Measurements from ENCODE around the gene ITSN1. TPM values are rescaled to one million over a fixed set of nuclear protein-coding genes. Genes with fewer than 3 reads are reported as not detected.

The ITSN1 gene
- total and polyA plus RNA-seq, 7 donors = 10.8 to 45.4 (median 35.7) TPM

DNA sequence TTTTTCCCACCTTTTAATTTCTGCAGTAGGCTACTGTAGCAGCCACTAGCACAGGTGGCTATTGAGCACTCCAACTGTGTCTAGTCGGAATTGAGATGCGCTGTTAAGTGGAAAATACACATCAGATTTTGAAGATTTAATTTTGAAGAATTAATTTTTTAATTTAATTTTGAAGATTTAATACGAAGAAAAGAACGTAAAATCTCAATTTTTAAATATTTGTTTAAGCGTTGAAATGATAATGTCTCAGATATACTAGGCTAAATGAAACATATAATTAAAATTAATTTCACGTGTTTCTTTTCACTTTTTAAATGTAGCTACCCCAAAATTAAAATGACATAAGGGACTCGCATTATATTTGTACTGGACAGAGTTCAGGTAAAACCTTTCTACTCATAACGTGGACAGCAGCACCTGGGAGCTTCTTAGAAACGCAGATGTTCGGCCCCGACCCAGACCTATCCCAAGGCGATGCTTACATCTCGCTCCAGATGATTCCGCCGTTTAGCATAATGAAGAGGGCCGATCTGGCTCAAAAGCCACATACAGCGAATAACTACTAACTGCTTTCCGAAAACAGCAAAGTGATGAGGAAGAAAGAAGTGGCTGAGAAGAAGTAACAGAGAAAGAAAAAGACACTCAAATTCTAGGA is 1.5 kb upstream of the ITSN1 start:
- Histone ChIP-seq H3K4me1 (peaks cover 0 to 31% (median 29%) of the 10 kb centered on the region in 4 donors), H3K4me3 (peak overlapping the region; percentile 61 to 99 (median 92)), H3K27me3 (no peaks in the 10 kb centered on the region), H3K9me3 (no peaks in the 10 kb centered on the region), H3K27ac (peak overlapping the region; percentile 94 to 97 (median 96)), H3K36me3 (no peaks in the 10 kb centered on the region)
- DNase-seq = no peak
- TF ChIP-seq, protein P1, sequence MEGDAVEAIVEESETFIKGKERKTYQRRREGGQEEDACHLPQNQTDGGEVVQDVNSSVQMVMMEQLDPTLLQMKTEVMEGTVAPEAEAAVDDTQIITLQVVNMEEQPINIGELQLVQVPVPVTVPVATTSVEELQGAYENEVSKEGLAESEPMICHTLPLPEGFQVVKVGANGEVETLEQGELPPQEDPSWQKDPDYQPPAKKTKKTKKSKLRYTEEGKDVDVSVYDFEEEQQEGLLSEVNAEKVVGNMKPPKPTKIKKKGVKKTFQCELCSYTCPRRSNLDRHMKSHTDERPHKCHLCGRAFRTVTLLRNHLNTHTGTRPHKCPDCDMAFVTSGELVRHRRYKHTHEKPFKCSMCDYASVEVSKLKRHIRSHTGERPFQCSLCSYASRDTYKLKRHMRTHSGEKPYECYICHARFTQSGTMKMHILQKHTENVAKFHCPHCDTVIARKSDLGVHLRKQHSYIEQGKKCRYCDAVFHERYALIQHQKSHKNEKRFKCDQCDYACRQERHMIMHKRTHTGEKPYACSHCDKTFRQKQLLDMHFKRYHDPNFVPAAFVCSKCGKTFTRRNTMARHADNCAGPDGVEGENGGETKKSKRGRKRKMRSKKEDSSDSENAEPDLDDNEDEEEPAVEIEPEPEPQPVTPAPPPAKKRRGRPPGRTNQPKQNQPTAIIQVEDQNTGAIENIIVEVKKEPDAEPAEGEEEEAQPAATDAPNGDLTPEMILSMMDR (IDR thresholded peaks at IDR 0.05) = no peak
- no peak for TF ChIP-seq EP300 (IDR thresholded peaks at IDR 0.05)
- TF ChIP-seq POLR2A (IDR thresholded peaks at IDR 0.05) = no peak
- TF ChIP-seq POLR2AphosphoS5 (IDR thresholded peaks at IDR 0.05) = no peak
- WGBS, 2 donors = 12 to 23% methylated on average over 18 of the region's 18 CpGs
- intact Hi-C loops (cut with DNase I) = loop anchor here (5.0 to 10.0 kb wide), 3 partner anchors 164 to 434 kb away; partner anchors contain the start of genes MRPS6, SLC5A3 and TMEM50B

DNA sequence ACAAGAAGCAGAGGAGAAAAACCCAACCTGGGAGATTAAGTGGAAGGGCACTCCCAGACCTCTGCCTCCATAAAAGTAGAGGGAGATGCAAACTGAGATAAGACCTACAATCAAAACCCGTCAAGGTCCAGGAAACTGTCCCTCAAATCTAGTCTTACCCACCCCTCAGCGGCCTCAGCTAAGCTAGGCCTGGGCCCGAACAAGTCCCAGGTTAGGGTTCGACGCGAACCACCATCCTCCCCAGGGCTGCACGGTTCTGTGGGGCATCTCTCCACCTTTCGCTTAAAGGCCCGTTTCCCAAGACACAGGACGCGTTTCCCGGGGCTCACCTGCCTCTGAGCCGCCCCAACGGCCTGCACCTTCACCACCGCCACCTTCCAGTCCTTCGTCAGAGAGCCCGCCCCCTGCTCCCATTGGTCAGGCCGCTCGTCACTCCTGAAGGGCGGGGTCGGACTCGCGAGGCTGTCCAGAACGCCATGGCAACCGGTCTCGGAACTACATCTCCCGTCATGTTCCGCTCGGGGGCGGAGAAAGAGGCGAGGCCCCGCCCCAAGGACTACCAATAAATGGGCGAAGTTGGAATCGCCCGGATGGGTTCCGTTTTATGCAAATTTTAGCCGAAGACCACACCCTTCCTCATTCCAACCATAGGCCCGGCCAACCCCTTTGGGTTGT is 812 bp upstream of the ITSN1 start, which contains the start of gene CRYZL1:
TSS of gene CRYZL1 (minus strand) at position 390 of the 675 bp plus-strand sequence. CDS start 10,190 bp downstream, outside the sequence.
- peak; percentile 100 for DNase-seq
- peak within 1 kb of the TSS; percentile 70 to 99 (median 92) for H3K4me3 ChIP-seq
- H3K9me3 ChIP-seq = no peaks in the 10 kb centered on the region
- no peaks in the 10 kb centered on the region for H3K27me3 ChIP-seq
- TF ChIP-seq EP300 (IDR thresholded peaks at IDR 0.05) (peak in 1 of 4 donors; percentile 10), POLR2AphosphoS5 (IDR thresholded peaks at IDR 0.05) (peak; percentile 68 to 75 (median 68)), POLR2A (IDR thresholded peaks at IDR 0.05) (peak in 1 of 2 donors; percentile 74)
- TF ChIP-seq, protein P1 (IDR thresholded peaks at IDR 0.05) = no peak
- peaks cover 0 to 34% (median 29%) of the 10 kb centered on the region in 4 donors for H3K4me1 ChIP-seq
- H3K27ac ChIP-seq = peak within 1 kb of the TSS; percentile 94 to 97 (median 96)
- no peaks in the 10 kb centered on the region for H3K36me3 ChIP-seq
- intact Hi-C loops (cut with DNase I) = loop anchor here (2.0 to 10.0 kb wide), 5 partner anchors 99 to 433 kb away; partner anchors contain the start of genes GART, MRPS6, SLC5A3 and SON
- WGBS, 2 donors = 0 to 1% methylated on average over 38 of the region's 38 CpGs

DNA sequence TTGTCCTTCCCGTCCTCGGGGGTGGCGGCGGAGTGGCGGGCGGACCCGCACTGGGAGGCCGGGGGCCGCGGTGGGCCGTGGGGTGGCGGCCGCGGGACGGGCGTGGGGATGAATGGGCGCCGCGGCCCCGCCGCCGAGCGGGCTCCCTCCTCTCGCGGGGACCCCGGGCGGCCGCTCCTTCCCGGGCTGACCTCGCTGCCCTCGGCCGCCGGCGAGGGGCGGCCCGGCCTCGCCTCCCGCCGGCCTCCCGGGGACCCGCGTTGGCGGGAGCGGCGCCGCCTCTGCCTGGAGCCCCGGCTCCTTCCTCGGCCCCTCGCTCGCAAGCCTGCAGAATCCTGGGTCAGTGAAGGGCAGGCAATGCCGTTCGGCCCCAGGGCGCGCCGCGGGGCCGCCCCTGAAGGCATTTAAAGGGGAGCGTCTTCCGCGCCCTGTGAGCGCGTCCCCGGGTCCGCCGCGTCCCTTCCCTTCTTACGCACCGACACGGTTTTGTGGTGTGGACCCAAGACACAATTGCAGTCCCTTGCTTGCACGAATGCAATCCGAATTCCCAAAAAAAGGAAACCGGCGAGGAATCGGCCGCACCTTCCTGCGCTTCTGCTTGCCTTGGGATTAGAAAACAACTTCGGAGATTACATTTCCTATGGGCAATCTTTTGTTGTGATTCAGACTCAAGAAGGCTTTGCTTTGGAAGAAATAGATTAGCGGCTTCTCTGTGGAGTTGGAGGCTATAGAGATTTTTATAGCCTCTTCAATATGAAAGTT is 776 bp downstream of the ITSN1 start:
- Histone ChIP-seq H3K27me3 (no peaks in the 10 kb centered on the region), H3K4me1 (peaks cover 0 to 35% (median 29%) of the 10 kb centered on the region in 4 donors), H3K4me3 (peak overlapping the region; percentile 70 to 99 (median 92)), H3K36me3 (no peaks in the 10 kb centered on the region), H3K9me3 (no peaks in the 10 kb centered on the region), H3K27ac (peak overlapping the region; percentile 94 to 97 (median 96))
- intact Hi-C loops (cut with DNase I) = loop anchor here (2.0 to 10.0 kb wide), 5 partner anchors 100 to 432 kb away; partner anchors contain the start of genes GART, MRPS6, SLC5A3 and SON
- 0 to 1% methylated on average over 78 of the region's 78 CpGs for WGBS, 2 donors
- DNase-seq = peak; percentile 69
- TF ChIP-seq POLR2AphosphoS5 (IDR thresholded peaks at IDR 0.05) = peak in 1 of 4 donors; percentile 14
- TF ChIP-seq EP300 (IDR thresholded peaks at IDR 0.05) = no peak
- TF ChIP-seq, protein P1 (IDR thresholded peaks at IDR 0.05) = no peak
- no peak for TF ChIP-seq POLR2A (IDR thresholded peaks at IDR 0.05)

DNA sequence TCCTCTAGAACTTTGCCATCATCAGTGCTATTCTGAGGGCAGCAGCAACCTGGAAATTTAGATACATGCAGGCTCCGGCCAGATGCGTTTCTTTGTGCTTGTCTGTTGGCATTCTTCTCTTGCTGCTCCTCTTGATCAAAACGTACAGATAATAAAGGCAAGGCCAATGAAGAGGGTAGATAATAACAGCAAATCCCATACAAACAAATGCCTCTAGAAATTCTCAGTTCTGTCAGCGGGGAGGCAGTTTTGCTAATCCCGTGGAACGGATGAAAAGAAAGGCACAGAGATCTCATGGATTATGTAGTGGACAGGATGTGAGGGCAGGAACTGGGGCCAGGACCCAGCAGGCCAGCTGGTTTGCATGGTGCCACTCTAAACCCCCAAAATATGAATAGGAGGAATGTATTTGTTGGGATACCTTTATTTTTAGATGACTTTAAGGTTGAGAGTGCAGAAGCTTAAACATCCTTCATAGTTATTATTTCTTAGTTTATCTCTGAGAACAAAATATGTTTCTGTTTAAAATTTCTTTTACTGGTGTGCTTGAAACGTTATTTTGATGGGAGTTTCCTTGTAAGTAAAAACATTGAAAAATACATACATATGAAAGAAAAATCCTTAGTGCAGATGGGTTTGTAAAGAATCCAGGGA is 1.5 kb downstream of the ITSN1 start:
- Histone ChIP-seq H3K4me1 (peaks cover 0 to 35% (median 29%) of the 10 kb centered on the region in 4 donors), H3K4me3 (peak overlapping the region; percentile 70 to 99 (median 92)), H3K27me3 (no peaks in the 10 kb centered on the region), H3K9me3 (no peaks in the 10 kb centered on the region), H3K27ac (peak overlapping the region; percentile 94 to 97 (median 96)), H3K36me3 (no peaks in the 10 kb centered on the region)
- 8 to 26% methylated on average over 7 of the region's 7 CpGs for WGBS, 2 donors
- no peak for TF ChIP-seq POLR2AphosphoS5 (IDR thresholded peaks at IDR 0.05)
- TF ChIP-seq EP300 (IDR thresholded peaks at IDR 0.05) = no peak
- TF ChIP-seq, protein P1 (IDR thresholded peaks at IDR 0.05) = no peak
- no peak for TF ChIP-seq POLR2A (IDR thresholded peaks at IDR 0.05)
- DNase-seq = no peak
- intact Hi-C loops (cut with DNase I) = loop anchor here (2.0 to 10.0 kb wide), 5 partner anchors 101 to 431 kb away; partner anchors contain the start of genes GART, MRPS6, SLC5A3 and SON
